NCI-H510A treated with DMSO at 0.1 percent for 48 hours (cell line): ENCODE results near the gene SCRT2.
"Not testable (repeated sequence)": the region's sequence is repeated elsewhere in the genome, so short reads cannot be mapped to it uniquely, and the experiment has no call there.

Source experiments
- DNase-seq: peaks from one replicate; lab custom pipeline; 2025; lab: John Stamatoyannopoulos, UW

Gene SCRT2

DNA sequence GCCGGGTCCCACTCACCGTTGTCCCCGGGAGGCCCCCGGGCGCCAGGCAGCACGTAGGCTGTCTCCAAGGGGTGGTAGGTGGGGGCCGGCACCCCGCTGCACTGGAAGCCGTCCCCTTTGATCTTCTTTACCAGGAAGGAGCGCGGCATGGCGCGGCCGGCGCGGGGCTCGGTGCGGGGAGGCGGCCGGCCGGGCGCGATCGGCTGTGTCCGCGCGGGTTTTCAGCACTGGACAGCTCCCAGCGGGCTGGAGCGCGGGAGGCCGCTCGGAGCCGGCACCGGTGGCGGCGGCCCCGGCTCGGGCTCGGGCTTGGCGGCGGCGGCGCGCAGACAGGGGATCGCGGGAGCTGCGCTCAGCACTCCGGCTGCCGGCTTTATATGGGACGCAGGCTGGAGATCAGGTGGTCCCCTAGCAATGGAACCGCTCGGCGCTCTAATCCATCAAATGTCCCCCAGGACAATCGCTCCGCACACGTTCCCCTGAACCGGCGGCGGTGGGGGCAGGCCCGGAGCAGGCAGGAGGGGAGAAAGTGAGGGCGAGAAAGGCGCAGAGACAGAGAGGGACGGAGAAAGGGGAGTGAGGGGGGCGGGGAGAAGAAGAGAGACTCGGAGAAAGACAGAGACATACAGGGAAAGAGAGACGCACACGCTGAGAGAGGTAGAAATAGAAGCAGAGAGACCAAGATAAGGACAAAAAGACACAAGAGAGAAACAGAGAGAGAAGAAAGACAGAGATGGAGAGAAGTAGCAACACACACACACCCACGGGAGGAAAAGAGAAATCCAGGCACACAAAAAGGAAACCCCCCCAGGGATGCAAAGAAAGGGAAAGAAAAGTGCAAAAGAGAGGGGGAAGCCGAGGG is at the start of gene SCRT2:
Gene SCRT2, minus strand, starts transcription at position 350 of the 862 bp plus-strand sequence. Its CDS starts 201 bp downstream, at position 149.
- DNase-seq, result no peak

DNA sequence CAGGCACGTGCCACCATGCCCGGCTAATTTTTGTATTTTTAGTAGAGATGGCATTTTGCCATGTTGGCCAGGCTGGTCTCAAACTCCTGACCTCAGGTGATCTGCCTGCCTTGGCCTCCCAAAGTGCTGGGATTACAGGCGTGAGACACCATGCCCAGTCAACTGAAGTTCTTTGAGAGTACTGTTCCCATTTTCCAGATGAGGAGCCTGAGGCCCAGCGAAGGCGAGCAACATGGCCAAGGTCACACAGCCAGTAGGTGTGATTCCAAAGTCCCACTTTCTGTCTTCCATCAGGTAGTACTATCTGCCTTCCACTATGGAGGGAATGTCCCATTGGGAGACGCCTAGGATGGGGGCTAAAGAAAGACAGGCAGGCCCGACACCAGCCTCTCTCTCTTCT is 49.2 kb upstream of the SCRT2 start:
- not testable (repeated sequence) for DNase-seq

DNA sequence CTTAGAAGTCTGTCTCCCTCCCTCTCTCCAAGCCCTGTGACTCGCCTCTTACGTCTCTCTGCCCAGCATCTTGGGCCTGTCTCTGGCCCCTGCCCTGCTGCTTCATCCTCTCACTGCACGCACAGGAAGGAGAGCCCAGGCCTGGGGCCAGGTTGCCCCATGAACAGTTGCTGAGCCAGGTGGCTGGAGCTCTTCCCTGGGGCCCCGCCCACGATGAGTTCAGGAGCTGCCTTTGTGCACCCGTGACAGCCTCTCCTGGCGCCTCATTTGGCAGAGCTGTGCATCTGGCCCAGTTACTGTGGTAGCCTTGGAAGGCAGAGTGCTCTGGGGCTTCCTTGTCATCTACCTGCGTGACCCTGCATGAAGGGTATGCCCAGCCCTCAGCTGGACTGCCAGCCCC is 48.2 kb upstream of the SCRT2 start:
- no peak for DNase-seq

DNA sequence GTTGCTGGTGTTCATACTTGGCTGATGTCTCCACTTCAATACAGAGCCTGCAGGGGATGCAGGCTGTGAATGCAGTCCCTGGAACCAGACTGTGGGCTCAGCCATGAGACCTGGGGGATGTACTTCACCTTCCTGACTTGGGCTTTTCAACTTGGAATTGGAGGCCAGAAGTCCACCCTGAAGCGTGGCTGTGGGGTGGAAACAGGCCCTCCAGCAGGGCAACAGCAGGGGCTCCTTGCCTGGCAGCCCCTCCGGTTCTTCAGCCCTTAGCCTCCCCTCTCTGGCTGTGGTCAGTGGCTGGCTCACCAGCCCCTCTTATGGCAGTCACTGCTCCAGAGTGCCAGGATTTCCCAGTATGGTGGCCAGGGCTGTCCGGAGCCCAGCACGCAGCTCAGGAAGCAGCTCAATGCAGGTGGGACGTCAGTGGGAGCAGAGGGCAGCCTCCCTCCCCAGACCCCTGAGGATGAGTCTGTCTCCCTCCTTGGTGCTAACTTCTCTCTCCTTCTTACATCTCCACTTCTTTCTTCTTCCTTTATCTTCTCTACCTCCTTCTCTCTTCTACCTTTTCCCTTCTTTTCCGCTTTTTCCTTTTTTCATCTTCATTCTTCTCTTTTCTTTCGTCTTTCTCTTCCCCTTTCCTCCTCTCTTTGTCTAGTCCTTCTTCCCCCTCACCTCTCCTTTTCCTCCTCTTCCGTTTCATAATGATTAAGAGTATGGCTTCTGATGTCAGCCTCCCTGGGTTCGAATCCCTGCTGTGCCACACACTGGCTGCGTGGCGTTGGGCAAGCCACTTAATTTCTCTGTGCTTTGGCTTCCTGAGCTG is 47.4 kb upstream of the SCRT2 start:
- no peak for DNase-seq

DNA sequence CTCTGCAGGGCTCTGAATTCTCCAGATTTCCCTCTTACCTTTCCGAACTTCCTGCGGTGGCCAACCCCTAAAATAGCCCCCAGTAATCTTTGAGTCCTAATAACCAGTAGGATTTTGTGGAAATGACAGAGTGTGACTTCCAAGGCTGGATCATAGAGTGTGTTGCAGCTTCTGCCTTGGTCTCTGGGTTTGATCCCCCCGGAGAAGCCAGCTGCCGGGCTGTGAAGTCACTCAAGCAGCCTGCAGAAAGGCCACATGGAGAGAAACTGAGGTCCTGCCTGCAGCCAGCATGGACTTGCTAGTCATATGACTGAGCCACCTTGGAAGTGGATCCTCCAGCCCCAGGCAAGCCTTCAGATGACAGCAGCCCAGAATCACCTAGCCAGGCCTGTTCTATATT is 46.3 kb upstream of the SCRT2 start:
- no peak for DNase-seq

DNA sequence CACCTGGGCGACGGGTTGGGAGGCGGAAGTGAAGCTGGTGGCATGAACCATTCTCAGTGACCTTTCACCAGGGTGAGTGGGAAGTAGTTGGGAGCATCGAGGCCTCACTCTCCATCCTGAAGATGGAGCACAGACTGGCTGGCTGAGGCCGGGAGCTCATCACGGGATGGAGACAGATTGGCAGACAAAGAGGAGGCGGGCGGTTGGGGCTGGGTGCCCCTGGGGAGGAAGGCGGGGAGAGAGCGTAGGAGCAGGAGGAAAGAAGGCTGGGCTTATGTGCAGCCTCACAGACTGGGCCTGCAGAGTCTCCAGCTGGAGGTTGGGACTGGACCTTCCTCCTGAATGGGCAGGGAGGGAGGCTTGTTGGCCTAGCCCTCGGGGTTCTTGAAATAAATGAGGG is 44.2 kb upstream of the SCRT2 start:
- no peak for DNase-seq

DNA sequence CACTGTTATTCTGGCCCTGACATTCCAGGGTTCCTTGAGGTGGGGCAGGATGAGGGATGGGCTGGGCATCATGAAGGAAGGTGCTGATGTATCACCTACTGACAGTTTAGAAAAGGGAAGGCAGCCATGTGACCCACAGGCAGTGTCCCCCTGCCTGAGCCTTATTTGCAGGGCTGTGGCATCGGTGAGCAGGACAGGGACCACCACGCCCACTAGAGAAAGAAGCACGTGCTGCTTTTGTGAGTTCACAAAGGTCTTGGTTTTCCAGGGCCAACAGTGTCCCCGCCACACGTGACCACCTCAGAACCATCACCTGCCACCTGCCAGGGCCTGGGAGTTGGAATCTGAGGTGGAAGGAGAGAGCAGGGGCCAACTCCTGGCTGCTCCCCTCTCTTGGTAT is 43.5 kb upstream of the SCRT2 start:
- DNase-seq, result no peak

DNA sequence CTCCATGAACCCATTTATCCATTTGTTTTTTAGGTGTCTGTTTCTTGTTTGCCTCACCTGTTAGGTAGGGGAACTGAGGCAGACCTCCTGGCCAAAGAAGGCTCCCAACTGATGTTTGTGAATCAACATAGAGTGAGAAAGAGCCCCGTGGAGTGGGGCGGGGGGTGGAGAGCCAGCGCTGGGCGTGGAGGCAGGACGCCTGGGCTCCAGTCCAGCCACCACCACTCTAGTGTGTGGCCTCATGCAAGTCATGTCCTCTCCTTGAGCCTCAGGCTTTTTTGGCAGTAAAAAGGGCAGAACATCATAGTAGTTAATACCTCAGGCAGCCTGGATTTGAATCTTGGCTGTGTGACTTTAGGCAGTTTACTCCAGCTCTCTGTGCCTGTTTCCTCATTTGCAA is 42.2 kb upstream of the SCRT2 start:
- DNase-seq, result no peak

DNA sequence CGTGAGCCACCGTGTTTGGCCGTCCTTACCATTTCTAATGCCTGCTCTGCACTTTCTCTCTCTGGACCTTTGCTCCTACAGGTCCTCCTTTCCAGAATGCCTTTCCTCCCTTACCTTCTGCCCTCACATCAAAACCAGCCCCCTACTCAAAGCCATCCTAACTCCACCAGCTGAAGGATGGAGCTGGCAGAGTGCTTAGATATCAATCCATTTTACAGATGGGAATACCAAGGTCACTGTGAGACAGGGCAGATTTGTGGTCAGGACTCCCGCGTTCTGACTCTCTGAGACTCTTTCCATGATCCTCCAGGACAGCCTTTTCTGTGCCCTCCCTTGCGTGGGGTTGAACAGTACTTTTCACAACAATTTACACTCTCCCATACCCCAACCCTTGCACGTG is 41.7 kb upstream of the SCRT2 start:
- no peak for DNase-seq

DNA sequence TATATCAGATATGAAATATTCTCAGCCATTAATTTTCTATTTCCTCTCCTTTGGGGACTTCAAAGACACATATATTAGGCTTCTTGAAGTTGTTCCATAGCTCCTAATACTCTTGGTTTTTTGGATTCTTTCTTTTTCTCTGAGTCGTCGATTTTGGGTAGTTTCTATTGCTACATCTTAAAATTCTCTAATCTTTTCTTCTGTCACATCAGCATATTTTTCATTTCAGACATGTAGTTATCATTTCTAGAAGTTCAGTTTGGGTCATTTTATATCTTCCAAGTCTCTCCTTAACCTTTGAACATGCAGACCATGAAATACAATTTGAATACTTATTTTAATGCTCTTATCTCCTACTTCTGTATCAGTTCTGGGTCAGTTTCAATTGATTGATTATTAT is 38.9 kb upstream of the SCRT2 start:
- no peak for DNase-seq

DNA sequence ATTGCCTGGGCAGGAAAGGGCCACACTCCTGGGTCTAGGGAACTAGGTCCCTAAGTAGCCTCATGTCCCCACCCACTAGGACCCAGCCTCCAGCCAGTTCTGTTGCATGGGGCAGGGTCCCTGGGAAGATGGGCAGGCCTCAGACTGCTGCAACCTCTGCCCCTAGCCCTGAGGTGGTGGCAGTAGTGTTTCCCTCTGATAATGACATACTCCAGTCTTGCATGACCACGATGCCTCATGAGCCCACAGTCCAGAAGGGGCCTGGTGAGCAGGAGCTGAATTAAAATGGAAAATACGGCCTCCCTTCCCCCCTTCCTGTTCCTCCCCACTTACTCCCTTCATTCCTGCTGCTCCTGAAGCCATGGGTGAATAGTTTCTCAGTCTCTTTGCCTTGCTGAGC is 36.0 kb upstream of the SCRT2 start:
- no peak for DNase-seq

DNA sequence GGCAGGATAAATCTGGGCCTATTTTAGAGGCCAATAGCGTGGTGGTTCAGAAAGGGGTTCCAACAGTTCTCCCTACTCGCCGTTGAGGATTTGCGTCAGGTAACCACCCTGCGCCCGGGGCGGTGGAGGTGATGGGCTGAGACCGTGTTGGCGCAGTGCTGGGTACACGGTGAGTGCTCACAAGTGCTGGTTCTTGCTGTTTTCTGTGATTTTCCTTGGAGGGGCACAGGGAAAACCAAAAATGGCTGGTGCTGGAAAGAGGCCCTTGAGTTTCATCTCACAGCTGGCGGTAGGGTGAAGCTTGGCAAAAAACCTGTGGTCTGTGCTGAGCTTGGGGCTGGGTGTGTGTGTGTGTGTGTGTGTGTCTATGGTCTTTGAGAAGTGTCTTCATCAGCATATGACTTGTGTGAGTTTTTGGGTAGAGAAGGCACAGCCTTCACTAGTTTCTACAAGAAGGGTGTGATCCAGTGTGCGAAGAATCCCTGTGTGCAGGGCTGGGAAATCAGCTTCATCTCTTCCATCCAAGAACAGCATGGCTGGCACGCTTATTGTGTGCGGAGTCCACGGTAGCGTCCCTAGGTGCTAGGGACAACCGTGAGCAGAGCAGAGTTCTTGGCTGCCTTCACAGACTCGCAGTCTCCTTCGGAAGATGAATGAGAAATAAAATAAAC is 35.3 kb upstream of the SCRT2 start:
- no peak for DNase-seq

DNA sequence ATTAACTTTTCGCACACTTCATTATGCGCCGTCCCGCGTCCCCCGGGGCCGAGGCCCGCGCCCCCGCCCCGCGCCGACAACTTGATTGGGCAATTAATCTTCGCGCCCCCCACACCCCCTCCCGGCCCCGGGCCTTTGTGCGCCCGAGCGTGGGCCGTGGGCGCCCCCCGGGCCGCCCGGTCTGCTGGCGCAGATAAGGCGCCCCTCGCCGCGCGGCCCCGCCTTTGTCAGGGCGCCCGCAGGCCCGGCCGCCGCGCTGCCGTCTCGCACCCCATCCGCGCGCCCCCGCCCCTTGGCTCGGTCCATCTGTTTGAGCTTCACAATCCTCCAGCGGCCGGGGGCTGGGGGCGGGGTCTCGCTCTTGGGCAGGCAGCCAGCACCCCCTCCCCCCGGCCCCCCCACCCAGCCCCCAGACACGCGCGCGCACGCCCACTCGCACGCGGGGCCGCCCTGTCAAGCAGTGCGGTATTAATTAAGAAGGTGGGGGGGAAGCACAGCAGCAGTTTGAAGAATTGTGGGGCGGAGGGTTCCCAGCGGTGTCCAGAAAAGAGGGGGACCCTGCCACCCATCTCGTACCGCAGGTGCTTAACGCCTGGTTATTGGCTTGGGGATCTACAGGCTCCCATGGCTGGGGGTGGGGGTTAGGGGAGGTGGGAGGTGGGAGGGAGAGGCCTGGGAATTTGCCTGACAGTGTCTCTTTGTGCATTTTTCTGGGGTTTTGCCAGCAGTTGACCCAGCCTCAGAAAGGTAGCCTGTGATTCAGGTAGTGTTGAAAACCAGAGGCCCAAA is 34.6 kb upstream of the SCRT2 start:
- DNase-seq, result no peak

DNA sequence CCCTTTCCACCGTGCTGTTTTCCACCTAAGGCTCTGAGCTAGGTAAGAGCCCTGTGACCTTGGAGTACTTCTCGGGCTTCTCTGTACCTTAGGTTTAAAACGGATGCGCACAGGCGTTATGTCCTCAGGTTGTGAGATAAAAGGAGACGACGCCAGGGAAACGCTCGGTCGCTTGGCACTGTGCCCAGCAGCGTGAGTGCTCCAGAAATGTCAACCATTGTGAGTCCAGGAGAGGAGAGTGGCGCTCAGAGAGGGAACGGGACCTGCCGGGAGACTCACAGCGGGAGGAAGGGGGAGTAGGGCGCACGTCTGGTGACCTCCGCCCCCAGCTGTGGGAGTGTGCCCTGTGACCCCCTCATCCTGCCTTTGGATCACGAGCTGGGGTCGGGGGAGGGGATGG is 33.8 kb upstream of the SCRT2 start:
- peak; percentile 24 for DNase-seq

DNA sequence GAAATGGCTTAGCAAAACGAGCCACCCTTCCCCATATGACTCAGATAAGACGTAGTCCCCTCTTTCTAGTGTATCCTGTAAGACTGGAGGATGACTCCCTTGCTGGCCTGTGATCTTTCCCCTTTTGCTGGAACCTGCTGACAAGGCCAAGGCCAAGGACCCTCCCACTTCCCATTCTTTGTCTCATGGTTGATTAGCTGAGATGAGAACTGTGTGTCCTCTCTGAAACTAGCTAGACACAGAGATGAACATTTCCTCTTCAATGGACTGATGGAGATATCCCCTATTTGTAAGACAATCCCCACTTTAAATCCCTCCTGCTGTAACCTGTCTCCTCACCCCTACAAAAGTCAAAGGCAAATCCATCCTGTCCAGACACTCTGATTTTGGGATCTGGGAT is 33.4 kb upstream of the SCRT2 start:
- no peak for DNase-seq

DNA sequence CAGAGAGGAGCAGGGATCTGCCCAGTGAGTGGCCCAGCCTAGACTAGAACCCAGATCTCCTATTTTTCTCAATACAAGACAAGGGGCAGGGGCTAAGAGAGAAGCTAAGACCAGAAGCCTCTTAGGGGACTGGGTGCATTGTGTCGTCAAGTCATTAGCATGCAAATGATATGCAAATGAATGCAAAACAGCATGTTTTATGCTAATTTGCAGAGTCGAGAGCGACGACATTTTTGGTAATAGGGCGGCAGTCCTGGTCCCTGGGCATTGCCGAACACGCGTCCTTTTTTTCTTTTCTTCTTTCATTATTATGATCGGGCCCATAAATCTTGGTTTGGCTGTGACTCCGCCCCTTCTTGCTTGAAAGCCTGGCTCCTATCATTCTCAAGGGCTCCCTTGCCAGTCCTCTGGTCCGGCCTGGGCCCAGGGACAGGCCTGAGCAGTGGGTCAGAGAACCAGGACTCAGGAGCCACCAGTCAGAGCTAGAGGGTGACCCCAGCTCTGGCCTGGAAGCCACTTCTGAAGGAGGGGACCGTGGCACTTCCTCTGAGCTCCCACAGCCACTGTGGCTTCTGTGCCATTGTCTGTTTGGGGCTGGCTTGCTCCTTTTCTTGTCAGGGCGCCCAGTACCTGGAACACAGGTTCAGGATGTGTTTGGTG is 32.0 kb upstream of the SCRT2 start:
- DNase-seq, result no peak

DNA sequence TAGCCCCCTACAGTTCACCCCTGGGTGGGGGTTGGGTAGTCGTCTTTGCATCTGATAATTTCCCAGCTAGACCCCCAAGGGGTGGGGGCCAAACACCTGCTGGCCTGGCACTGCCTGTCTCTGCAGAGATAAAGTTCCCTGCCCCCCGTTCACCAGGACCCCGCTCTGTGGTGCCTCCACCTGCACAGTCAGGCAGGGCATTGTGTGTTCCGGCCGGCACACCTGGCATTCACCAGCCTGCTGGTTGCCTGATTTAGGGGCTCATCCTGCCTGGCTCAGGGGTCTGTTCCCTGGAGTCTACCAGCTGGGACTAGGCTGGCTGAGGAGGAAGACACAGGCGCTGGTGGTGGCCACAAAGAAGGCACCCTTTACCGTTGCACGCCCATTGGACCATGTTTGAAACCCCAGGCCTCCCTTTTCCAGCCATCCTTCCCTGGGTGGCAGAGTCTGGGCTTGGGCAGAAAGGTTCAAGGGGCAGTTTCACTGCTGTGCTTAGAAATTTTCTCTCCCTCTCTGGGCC is 30.8 kb upstream of the SCRT2 start:
- no peak for DNase-seq

DNA sequence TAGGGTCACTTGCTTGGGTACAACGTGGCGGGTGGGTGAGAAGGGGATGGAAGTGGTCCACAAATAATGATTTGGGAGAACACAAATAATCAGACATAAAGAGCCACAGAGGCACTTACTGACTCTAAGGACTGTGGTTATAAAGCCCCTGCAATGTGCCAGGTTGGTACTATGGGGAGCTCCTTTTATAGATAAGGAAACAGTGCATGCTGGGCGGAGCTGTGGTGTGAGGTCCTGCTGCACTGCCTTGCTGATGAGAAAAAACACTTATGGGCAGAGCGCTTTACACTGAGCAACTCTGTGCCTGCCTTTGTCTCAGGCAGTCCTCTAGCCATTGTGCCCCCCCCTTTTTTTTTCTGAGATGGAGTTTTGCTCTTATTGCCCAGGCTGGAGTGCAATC is 29.1 kb upstream of the SCRT2 start:
- no peak for DNase-seq

DNA sequence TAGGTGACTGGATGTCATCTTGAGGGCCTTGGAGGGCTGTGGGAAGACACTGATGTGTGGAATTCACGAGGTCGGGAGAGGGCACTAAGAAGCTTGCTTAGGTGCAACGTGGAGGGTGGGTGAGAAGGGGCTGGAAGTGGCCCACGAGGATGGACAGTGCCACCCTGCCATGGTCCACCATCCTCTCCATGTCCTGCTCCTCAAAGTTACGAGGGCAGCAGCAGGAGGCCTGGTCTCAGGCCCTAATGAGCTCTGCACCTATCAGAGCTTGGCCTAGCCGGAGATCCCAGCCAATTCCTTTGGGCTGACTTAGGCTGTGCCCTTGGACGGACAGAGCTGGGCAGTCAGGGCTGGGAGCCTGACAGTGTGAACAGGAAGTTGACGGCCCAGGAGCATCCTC is 27.8 kb upstream of the SCRT2 start:
- no peak for DNase-seq

DNA sequence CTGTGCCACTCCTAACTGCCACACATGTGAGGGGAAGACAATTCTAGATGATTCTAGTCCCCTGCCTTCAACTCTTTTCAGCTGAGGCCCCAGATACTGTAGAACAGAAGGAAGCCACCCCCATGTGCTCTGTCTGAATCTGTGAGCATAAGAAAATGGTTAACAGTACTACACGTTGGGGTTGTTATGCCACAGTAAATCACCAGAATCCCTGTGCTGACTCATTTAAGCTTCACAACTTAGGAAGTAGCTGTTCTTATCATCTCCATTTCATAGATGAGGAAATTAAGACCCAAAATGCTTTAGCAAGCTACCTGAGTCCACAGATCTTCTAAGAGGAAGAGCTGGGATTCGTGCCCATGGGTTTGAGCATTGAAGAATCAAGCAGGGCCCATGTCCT is 27.4 kb upstream of the SCRT2 start:
- DNase-seq, result no peak
